NB4 (cell line): ENCODE measurements around the gene RPS21.
"Not testable (repeated sequence)": the region's sequence is repeated elsewhere in the genome, so short reads cannot be mapped to it uniquely, and the experiment has no call there.

Experiments
- DNase-seq: peaks from one replicate; pipeline ENCODE4 v3.0.0; 2010; ENCODE audit warnings: low read depth
- H3K4me3 ChIP-seq: one replicate; pipeline ENCODE4 v1.5.1; 2011; ENCODE audit warnings: mild to moderate bottlenecking, low read depth, low read length, moderate library complexity
- CTCF ChIP-seq: IDR thresholded peaks from one replicate; pipeline ENCODE4 v1.5.1; 2012; ENCODE audit warnings: low read depth, low read length
- MAX ChIP-seq: IDR thresholded peaks from 2 replicates; pipeline ENCODE4 v1.6.1; 2011; ENCODE audit warnings: low read depth, low read length
- MYC ChIP-seq: IDR thresholded peaks from 2 replicates; pipeline ENCODE4 v1.6.1; 2011; ENCODE audit warnings: low read depth, low read length
- POLR2A ChIP-seq: IDR thresholded peaks from 2 replicates; pipeline ENCODE4 v1.6.1; 2011; ENCODE audit warnings: mild to moderate bottlenecking; ENCODE audit not compliant: insufficient read length; ENCODE audit errors: extremely low read depth

Gene RPS21

GRCh38 chr20:62423326-62423706, 36.4 kb downstream of the RPS21 start:
- no peak overlapping the region for H3K4me3 ChIP-seq
- TF ChIP-seq MYC (no peak), POLR2A (no peak)
- DNase-seq, result no peak

- H3K4me3 ChIP-seq, result no peak overlapping the region
- DNase-seq, result no peak
- TF ChIP-seq CTCF, result no peak
- TF ChIP-seq MYC, result no peak
- TF ChIP-seq MAX, result no peak
- TF ChIP-seq POLR2A, result no peak
These were observed 37.6 kb downstream of the RPS21 start for GRCh38 chr20:62424249-62425107.

- no peak overlapping the region for H3K4me3 ChIP-seq
- no peak for DNase-seq
- TF ChIP-seq CTCF (no peak), MAX (no peak)
These were observed 38.6 kb downstream of the RPS21 start for GRCh38 chr20:62425281-62426058.

GRCh38 chr20:62426059-62426348, 39.1 kb downstream of the RPS21 start:
- not testable (repeated sequence) for H3K4me3 ChIP-seq, DNase-seq

- no peak for DNase-seq
- no peak overlapping the region for H3K4me3 ChIP-seq
- no peak for TF ChIP-seq CTCF
- TF ChIP-seq MYC, result no peak
- no peak for TF ChIP-seq MAX
- TF ChIP-seq POLR2A, result no peak
These were observed 39.8 kb downstream of the RPS21 start for GRCh38 chr20:62426699-62427131.

- DNase-seq, result no peak
- TF ChIP-seq CTCF (no peak), MAX (no peak), POLR2A (no peak), MYC (no peak)
- no peak within 1 kb of the TSS for H3K4me3 ChIP-seq
These were observed 40.5 kb downstream of the RPS21 start, which contains the start of gene RBBP8NL for GRCh38 chr20:62427172-62428001. TSS of gene RBBP8NL (minus strand) at chr20:62427539. CDS start at chr20:62419647, 7,892 bp downstream.
